Stimulated activated CD4-positive, alpha-beta T cell treated with anti-CD3 and anti-CD28 coated beads, Interleukin-4, amount 100 ng/mL, for 48 hours (primary cell): ENCODE results near the gene ANTXR1.

Source experiments
- DNase-seq, 2 donors: peaks; one replicate each; pipeline ENCODE4 v3.0.0-alpha.2; 2020; ENCODE audit warnings: low read depth in 2 of 2

Gene ANTXR1

DNA sequence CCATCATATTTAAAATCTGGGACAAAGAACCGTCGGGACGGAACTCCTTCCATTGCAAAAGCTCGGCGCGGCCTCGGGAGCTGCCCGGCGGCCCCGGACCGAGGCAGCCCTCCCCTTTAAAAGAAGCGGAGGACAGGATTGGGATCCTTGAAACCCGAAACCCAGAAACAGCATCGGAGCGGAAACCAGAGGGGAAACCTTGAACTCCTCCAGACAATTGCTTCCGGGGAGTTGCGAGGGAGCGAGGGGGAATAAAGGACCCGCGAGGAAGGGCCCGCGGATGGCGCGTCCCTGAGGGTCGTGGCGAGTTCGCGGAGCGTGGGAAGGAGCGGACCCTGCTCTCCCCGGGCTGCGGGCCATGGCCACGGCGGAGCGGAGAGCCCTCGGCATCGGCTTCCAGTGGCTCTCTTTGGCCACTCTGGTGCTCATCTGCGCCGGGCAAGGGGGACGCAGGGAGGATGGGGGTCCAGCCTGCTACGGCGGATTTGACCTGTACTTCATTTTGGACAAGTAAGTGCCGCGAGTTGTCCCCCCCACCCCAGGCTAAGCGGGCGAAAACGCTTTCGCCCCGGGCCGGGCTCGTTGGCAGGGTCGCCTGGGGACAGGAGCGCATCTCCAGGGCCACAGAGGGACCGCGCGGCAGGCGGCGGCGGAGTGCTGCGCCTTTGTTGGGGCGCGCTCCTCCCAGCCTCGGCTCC, at the start of gene ANTXR1:
ANTXR1 (plus strand) TSS at position 38 of the 698 bp plus-strand sequence; CDS start at position 359, 321 bp downstream.
- DNase-seq: no peak

DNA sequence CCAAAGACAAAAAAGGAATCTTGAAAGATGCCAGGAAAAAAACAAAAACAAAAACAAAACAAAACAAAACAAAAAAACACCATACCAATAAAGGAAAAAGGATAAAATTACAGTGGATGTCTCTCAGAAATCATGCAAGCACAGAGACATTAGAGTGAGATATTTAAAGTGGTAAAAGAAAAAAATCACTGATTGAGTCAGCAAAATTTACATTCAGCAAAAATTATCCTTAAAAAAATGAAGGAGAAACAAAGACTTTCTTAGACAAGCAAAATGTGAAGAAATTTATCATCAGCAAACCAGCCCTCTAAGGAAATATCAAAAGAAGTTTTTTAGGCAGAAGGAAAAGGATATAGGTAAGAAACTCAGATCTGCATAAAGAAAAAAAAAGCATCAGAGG, 48.7 kb upstream of the ANTXR1 start:
- no peak for DNase-seq

DNA sequence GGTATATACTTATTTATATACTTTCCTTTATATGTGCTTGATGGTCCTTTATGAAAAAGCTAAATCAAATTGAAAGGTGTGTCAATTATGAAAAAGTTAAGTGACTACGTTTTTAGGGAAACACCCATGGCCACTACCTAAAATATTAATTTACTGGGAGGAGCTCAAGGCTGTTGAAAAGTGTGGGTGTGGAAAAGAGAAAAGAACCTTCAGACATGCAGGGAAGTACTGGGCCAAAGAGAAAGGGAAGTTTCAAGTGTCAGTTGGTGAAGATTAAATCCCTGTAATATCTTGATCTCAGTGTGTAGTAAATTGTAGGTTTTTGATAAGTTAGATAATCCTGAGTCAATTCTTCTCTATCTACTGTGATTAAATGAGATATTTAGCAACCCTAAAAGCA, 44.8 kb upstream of the ANTXR1 start:
- no peak for DNase-seq

DNA sequence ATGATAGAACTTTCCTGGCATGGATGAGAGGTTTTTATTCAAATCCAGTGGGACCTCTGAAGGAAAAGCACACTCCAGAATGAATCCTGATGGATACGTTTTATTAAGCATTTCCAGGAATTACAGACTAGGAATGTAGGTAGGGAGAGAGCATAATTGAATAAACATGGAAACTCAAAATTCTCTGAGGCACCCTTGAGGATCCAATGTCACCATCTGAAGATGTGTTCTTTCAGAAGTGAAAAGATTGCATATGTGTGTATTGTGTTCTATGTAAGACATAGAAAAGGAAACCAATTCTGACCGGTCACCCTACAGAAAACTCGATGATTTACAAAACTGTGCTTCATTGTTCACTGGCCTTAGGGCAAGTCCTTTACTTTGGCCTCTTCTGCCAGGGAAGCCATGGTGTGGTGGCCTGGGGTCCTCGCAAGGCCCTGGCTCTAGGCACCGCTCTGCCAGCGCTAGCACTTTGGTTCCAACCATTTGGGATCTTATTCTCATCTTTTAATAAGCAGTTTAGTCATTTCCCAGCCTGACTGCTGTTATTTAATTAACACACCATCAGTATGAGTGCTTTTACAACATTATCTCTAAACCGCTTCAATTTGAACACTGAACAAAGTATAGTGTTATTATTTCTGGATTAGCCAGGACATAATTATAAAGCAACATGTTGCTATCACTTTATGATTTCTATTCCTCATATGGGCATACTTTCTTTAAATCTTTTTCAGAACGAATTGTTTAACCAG, 43.1 kb upstream of the ANTXR1 start:
- DNase-seq: no peak

DNA sequence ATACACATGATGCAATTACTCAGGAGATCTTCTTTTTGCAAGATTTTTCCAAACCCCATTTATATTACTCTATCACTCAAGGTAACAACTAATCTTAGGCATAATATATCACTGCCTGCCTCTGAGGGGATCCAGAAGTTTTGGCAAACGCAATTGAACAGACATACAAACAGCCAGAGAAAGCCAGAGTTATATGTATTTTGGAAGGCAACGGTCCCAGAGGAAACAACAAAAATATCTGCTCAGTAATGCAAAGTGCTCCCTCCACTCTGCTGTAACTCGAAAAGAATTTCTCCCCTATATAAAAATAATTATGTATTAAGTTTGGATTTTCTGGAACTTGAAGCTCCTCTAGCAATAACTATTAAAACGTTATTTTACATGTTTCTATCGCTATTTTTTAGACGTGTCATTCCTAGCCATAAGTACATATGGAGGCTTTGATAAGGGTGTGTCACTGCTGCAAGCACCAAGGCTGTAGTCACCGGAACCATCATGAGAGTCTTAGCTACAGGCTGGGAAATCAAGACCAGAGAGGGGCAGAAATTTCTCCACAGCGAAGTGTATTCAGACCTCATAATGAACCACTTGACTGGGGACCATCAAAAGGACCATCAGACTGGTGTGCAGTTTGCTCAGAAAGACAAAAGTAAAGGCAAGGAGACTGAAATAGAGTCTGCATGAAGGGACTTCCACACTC, 42.3 kb upstream of the ANTXR1 start:
- no peak for DNase-seq

DNA sequence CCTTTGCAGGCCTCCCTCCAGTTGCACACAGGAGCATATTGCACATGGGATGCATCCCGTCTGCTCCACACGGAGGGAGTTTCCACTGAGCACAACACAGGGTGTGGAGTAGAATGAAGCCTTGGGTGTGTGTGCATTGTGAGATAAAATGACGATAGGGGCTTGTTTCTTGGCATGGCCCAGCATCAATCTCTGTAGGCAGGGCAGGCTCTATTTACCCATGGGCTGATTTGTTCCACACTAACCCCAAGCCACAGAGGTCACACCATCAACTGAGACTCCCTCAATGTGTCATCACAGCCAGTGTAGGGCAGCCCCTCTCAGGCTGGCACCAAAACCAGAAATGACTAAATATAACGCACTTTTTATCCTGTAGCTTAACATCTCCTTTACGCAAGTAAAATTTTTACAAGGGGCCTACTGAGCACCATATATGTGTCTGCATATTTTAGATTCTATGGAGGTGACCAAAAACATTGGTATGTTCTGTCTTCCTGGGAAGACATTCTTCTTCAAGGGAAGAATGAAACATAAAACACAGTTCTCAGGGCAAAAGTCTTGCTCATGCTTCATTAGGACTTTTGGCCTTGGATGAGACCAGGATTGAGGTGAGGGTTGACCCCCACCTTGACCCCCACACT, 41.3 kb upstream of the ANTXR1 start:
- no peak for DNase-seq

DNA sequence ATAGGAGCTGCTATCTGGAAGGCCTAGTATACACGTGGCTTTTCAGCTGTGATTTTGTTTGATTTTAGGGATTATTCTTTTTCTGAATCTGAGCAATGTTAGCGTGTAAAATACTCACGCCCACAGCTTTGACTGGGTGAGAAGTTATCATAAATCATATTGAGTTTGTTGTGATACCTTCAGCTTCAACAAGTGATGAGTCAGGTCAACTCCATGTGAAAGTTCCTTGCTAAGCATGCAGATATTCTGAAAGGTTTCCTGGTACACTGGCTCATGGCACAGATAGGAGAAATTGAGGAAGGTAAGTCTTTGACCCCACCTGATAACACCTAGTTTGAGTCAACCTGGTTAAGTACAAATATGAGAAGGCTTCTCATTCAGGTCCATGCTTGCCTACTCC, 38.7 kb upstream of the ANTXR1 start, which contains the start of gene GKN1:
GKN1 (plus strand) TSS at position 386 of the 400 bp plus-strand sequence. CDS start 42 bp downstream, outside the sequence.
- no peak for DNase-seq

DNA sequence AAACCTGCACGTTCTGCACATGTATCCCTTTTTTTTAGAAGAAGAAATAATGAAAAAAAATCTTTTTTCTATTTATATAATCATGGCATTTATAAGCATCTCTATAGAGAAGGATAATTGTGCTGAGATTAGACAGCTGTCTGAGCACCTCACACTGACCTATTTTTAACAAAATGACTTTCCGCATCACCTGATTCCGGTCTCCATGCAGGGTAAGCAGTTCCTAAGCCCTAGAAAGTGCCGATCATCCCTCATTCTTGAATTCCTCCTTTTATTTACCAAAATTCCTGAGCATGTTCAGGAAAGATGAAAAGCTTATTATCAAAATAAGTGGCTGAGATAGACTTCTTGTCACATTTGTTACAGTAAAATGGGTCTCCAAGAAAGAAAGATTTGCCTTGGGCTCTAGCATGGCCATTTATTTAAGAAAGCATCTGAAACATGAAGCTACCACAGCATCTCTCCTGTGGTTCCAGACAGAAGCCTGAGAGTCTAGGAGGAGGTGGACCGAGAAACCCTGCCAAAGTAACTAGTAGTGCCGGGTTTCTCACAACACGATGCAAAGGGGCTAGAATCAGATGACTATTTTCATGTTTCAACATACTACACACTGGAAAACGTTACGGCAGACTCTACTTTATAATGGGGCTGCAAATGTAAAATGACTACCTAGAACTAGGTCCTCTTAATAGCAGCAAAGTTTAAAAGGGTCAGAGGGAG, 37.9 kb upstream of the ANTXR1 start:
- DNase-seq: no peak

DNA sequence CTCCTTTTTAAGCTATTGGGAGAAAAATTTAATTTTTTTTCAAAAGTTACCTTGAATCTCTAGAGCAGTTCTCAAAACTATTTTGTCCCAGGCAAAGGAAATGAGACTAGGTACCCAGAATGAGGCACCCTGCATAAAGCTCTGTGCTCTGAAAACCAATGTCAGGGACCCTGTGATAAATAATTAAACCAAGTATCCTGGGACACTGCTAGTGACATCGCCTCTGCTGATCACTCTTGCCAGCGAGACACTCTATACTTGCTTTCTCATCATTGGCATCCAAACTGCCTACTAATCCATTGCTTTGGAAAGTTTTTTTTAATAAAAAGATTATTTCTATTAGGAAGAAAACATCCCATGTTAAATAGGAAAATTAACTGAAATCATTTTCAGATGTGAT, 37.1 kb upstream of the ANTXR1 start:
- no peak for DNase-seq

DNA sequence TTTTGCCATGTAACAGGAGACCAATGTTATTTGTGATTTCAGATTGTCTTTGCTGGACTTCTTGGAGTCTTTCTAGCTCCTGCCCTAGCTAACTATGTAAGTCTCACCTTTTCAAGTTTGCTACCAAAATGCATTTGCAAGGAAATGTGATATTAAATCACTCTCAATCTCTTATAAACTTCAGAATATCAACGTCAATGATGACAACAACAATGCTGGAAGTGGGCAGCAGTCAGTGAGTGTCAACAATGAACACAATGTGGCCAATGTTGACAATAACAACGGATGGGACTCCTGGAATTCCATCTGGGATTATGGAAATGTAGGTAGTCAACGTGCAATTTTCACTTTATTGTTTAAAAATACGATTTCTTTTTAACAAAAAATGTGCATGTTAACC, 35.5 kb upstream of the ANTXR1 start:
- no peak for DNase-seq

DNA sequence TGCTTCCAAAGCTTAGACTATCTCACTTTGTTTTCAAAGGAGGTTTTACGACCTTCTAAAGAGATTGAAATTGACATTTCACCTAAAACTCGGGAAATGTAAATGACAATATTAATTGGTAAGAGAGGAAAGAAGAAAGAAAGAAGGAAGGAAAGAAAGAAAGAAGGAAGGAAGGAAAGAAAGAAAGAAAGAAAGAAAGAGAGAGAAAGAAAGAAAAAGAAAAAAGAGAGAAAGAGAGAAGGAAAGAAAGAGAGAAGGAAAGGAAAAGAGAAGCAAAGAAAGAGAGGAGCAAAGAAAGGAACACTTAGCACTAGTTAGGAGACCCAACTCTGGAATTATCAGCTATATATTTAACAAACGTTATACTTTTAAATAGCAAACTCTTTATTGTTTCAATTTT, 34.9 kb upstream of the ANTXR1 start:
- DNase-seq: no peak

DNA sequence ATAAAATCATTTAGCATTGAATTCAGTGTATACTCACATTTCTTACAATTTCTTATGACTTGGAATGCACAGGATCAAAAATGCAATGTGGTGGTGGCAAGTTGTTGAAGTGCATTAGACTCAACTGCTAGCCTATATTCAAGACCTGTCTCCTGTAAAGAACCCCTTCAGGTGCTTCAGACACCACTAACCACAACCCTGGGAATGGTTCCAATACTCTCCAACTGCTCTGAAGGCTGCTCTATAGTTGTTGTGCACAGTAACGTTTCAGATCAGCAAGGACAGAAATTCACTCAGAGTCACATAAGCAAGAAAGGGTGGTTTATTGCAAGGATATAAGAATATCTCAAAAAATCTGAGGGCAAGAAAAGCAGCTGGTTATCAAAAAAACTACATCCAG, 32.0 kb upstream of the ANTXR1 start:
- DNase-seq: no peak

DNA sequence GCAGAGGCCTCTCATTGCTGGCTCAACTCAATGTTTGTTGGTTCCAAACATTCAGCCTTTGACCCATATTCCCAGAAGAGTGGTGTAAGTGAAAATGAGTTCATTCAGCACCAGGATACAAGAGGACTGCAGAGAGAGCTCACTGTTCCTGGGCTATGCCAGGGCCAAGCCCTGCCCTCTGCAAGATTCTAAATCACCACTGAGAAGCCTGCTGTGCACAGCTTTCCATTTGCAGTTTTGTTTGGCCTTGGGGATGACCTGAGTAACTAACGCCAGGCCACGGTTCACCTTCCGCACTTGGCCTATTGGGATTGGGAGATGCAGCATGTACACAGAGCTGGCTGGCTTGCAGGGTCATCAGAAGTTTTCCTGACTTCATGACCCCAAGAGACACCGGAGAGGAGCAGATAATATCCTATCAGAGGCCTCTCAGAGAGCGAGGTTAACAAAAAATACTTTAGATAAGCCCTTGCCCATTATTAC, 25.9 kb upstream of the ANTXR1 start:
- DNase-seq: no peak

DNA sequence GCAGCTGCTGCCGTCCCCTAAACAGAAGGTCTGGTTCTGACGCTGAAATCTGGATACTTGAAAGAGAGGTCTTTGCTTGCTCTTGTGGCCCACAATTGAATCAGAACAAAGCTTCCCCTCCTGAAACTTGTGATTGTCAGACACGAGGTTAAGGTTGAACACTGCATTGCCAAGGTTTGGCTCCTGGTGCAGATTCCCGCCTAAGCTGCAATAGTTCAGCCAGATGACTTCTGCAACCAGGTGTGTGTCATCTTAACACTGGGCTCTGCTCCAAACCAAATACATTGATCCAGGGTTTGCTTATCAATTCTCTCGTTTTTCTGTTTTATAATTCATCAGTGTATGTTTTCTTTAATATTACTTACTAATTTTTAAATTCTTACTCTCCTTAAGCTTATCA, 23.9 kb upstream of the ANTXR1 start:
- no peak for DNase-seq

DNA sequence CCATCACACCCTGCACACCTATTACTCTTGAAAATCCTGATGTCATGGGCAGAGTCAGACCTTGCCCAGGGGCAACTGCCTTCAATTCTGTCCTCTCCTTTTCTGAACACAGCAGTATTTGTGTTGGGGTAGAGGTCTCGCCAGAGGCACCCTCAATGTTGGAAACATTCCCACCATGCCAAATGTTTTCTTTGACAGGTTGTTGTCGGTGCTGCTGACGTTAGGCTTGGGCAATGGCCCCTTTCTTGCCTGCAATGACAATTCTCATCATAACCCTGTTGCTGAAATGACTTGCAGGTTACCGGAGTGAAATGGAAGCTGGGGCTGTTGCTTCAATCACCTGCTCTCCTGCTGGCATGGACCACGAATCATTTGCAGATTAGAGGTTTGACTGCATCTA, 20.6 kb upstream of the ANTXR1 start:
- DNase-seq: no peak

DNA sequence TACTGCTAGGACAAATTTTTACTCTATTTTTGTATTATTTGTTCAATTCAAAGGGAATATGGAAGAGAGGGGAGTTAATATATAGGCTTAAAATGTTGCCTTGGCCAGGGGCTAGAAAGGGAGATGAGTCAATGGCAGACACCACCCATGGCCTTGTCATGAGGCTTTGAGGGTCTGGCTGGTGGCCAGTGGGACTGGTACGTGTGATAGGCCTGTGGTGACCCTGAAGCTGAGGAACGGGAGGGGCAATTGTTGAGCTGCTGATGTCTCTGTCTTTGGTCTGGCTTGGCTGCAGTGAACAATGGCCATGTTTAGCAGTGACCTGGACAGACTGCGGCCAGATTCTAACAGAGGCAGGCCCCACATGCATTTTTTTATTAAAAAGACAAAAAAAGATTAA, 20.0 kb upstream of the ANTXR1 start:
- DNase-seq: no peak

DNA sequence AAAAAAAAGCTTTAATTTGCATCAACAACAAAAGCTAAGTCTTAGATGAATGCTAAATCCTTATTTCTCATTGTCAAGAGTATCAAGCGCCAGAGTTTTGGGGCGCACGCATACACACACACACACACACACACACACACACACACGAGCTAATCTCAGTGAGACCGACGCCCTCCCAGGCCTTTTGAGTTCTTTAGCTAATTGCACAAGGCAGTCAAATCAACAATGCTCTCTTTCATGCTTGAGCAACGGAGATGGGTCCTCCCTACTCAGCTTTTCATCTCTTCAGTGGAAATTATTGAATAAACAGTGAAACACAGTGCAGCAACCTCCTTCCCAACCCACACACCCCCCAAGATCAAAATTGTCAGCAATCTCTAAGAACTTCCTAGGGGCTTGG, 19.3 kb upstream of the ANTXR1 start:
- DNase-seq: no peak

DNA sequence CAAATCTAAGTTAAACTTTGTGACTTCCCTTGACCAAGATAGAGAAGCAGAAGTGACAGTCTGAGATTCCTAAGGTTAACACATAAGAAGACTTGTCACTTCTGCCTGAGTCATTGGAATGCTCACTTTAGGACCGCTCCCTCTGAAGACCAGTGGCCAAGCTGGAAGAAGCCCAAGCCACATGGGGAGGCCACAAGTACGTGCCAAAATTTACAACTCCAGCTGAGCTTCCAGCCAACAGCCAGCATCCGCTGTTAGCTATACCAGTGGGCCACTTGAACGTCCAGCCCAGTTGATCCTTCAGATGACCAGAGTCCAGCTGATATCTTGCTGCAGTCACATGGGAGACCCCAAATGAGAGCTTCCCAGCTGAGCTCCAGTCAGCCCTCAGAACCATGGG, 18.1 kb upstream of the ANTXR1 start:
- no peak for DNase-seq

DNA sequence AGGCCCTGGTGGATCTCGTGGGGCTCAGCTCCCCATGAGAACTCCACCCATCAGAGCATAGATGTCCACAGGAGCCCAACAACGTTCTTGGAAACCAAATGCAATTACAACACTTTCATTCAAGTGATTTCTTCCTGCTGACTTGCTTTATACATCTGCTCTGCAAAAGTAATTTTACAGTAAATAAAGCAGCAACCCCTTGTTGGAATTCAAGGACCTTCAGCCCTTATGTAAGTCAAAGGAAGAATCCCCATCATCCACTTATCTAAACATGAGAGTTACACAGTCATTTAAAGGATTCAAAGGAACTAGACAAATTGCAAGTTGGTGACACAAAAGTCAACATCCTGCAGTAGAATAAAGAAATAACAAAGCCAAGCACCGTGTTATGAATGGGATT, 17.1 kb upstream of the ANTXR1 start:
- no peak for DNase-seq

DNA sequence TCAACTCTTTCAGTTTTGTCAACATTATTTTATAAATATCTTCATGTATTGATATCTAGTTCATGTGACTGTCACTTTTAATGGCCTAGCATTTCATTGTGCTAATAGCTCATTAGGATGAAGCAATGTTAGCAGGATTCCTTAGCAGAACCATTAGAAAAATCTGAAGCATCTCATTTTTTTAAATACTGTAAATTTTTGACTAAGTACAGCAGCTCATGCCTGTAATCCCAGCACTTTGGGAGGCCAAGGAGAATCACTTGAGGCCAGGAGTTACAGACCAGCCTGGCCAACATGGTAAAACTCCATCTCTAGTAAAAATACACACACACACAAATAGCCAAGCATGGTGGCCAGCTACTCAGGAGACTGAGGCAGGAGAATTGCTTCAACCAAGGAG, 15.6 kb upstream of the ANTXR1 start:
- DNase-seq: no peak

DNA sequence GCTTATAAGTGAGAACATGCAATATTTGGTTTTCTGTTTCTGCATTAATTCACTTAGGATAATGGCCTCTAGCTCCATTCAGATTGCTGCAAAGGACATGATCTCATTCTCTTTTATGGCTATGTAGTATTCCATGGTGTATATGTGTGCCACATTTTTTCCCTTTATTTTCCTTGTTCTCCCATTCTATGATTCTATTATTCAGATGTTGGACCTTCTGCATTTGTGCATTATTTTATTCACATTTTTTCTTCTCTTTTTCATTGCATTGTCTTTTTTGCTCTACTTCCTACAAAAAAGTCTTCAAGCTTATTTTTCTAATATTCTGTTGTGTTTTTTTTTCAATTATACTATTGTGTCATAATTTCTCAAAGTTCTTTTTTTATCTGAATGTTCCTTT, 11.1 kb upstream of the ANTXR1 start:
- DNase-seq: no peak

DNA sequence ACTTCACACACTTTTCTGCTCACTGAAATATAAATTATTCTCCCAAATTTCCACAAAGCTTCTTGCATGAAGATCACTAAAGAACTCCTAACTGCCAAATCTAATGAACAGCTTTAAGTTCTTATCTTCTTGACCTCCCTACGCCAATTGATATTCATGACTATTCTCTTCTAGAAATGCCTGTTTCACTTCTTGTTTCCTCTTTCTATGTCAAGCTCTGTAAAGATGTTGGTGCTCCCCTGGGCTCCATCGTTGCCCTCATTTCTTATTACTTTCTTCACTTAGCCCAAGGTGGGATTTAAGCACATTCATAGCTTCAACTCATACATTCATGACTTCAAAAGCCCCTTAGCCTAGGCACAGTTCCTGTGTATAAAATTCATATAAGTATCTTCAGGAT, 9.2 kb upstream of the ANTXR1 start:
- no peak for DNase-seq
